Measurements from ENCODE around the gene IL10RB. TPM values are rescaled to one million over a fixed set of nuclear protein-coding genes. Genes with fewer than 3 reads are reported as not detected.

Gene IL10RB
- total and polyA plus RNA-seq, 10 of the 15 experiments (the other 5 are each of a cell fraction or from before 2014, with no cell fraction given) = 15.0 to 55.1 (median 34.9) TPM

DNA sequence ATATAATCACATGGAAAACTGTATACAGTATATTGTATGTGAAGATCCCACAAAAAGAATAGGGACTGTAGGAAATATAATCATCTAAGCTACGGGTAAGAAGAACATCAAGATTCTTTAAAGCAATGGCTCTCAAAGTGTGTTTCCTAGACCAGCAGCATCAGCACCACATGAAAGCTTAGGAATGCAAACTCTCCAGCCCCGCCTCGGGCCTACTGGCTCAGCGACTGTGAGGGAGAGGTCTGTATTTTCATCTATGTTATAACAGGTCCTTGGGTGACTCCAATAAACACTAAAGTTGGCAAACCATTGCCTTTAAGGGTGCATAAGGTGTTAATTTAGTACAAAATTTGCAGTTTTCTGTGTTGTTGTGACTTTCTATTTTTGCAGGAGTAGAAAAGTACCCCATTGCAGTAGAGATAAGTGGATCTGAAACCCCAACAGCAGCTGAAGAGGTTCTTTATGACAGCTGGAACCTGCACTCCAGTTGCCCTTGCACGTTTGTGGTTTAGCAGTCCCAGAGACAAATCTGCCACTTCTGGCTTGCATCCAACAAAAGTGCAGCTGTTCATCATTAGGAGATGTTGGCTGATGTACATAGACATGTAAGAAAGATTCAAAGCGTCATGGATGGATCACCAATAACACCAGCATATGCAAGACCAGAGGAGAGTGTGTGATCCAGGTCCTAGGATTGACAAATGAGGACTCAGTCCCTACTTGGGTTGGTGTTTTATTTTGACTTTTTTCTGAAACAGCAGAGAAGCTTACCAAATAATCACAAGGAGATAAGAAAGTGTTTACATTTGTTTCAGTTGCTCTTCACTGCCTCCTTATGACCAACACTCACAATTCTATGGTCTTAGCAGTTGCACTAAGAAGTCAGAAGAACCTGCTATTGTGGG, 42.7 kb downstream of the IL10RB start (continued):
- TF ChIP-seq, protein P1, sequence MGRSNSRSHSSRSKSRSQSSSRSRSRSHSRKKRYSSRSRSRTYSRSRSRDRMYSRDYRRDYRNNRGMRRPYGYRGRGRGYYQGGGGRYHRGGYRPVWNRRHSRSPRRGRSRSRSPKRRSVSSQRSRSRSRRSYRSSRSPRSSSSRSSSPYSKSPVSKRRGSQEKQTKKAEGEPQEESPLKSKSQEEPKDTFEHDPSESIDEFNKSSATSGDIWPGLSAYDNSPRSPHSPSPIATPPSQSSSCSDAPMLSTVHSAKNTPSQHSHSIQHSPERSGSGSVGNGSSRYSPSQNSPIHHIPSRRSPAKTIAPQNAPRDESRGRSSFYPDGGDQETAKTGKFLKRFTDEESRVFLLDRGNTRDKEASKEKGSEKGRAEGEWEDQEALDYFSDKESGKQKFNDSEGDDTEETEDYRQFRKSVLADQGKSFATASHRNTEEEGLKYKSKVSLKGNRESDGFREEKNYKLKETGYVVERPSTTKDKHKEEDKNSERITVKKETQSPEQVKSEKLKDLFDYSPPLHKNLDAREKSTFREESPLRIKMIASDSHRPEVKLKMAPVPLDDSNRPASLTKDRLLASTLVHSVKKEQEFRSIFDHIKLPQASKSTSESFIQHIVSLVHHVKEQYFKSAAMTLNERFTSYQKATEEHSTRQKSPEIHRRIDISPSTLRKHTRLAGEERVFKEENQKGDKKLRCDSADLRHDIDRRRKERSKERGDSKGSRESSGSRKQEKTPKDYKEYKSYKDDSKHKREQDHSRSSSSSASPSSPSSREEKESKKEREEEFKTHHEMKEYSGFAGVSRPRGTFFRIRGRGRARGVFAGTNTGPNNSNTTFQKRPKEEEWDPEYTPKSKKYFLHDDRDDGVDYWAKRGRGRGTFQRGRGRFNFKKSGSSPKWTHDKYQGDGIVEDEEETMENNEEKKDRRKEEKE (IDR thresholded peaks at IDR 0.05) = no peak
- peak in 1 of 2 experiments; percentile 78; a peak in 2 of 4 replicates for TF ChIP-seq ETV6 (conservative IDR thresholded peaks at IDR 0.05 in 1 of 2, IDR thresholded peaks at IDR 0.05 in 1 of 2; ENCODE audit: borderline replicate concordance in 1 of 2, low read depth in 1 of 2)
- no peak for TF ChIP-seq NRF1 (conservative IDR thresholded peaks at IDR 0.05; ENCODE audit: low read depth, low read length)
- no peak for TF ChIP-seq ZNF622 (IDR thresholded peaks at IDR 0.05)
- peak; percentile 83; the same call in 1 of the 2 replicates for TF ChIP-seq IRF4 (IDR thresholded peaks at IDR 0.05; ENCODE audit: low read depth, low read length)
- TF ChIP-seq, protein P2, sequence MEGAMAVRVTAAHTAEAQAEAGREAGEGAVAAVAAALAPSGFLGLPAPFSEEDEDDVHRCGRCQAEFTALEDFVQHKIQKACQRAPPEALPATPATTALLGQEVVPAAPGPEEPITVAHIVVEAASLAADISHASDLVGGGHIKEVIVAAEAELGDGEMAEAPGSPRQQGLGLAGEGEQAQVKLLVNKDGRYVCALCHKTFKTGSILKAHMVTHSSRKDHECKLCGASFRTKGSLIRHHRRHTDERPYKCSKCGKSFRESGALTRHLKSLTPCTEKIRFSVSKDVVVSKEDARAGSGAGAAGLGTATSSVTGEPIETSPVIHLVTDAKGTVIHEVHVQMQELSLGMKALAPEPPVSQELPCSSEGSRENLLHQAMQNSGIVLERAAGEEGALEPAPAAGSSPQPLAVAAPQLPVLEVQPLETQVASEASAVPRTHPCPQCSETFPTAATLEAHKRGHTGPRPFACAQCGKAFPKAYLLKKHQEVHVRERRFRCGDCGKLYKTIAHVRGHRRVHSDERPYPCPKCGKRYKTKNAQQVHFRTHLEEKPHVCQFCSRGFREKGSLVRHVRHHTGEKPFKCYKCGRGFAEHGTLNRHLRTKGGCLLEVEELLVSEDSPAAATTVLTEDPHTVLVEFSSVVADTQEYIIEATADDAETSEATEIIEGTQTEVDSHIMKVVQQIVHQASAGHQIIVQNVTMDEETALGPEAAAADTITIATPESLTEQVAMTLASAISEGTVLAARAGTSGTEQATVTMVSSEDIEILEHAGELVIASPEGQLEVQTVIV (IDR thresholded peaks at IDR 0.05; ENCODE audit: borderline replicate concordance, partially characterized antibody) = no peak
- no peak for TF ChIP-seq ZNF274 (IDR thresholded peaks at IDR 0.05; ENCODE audit: insufficient read depth, insufficient read length)
- TF ChIP-seq POLR2A (IDR thresholded peaks at IDR 0.05; ENCODE audit: low read depth, low read length) = no peak
- peak; percentile 89 for TF ChIP-seq MTA2 (IDR thresholded peaks at IDR 0.05; ENCODE audit: low read depth)
- TF ChIP-seq CREM (IDR thresholded peaks at IDR 0.05; ENCODE audit: low read depth) = peak; percentile 87
- TF ChIP-seq ZNF24 (IDR thresholded peaks at IDR 0.05) = no peak
- TF ChIP-seq CBX5 (IDR thresholded peaks at IDR 0.05; ENCODE audit: low read depth) = peak; percentile 92; the same call in 1 of the 2 replicates
- TF ChIP-seq, protein P3, sequence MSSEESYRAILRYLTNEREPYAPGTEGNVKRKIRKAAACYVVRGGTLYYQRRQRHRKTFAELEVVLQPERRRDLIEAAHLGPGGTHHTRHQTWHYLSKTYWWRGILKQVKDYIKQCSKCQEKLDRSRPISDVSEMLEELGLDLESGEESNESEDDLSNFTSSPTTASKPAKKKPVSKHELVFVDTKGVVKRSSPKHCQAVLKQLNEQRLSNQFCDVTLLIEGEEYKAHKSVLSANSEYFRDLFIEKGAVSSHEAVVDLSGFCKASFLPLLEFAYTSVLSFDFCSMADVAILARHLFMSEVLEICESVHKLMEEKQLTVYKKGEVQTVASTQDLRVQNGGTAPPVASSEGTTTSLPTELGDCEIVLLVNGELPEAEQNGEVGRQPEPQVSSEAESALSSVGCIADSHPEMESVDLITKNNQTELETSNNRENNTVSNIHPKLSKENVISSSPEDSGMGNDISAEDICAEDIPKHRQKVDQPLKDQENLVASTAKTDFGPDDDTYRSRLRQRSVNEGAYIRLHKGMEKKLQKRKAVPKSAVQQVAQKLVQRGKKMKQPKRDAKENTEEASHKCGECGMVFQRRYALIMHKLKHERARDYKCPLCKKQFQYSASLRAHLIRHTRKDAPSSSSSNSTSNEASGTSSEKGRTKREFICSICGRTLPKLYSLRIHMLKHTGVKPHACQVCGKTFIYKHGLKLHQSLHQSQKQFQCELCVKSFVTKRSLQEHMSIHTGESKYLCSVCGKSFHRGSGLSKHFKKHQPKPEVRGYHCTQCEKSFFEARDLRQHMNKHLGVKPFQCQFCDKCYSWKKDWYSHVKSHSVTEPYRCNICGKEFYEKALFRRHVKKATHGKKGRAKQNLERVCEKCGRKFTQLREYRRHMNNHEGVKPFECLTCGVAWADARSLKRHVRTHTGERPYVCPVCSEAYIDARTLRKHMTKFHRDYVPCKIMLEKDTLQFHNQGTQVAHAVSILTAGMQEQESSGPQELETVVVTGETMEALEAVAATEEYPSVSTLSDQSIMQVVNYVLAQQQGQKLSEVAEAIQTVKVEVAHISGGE (CRISPR knock-in tag; IDR thresholded peaks at IDR 0.05) = no peak
- TF ChIP-seq GABPA (IDR thresholded peaks at IDR 0.05; ENCODE audit: low read depth) = no peak
- TF ChIP-seq, protein P4, sequence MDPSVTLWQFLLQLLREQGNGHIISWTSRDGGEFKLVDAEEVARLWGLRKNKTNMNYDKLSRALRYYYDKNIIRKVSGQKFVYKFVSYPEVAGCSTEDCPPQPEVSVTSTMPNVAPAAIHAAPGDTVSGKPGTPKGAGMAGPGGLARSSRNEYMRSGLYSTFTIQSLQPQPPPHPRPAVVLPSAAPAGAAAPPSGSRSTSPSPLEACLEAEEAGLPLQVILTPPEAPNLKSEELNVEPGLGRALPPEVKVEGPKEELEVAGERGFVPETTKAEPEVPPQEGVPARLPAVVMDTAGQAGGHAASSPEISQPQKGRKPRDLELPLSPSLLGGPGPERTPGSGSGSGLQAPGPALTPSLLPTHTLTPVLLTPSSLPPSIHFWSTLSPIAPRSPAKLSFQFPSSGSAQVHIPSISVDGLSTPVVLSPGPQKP (IDR thresholded peaks at IDR 0.05; ENCODE audit: low read depth, low read length) = no peak
